ENCODE measurements around the gene CDH4. TPM values are rescaled to one million over a fixed set of nuclear protein-coding genes. Genes with fewer than 3 reads are reported as not detected.

CDH4 gene
- under 1 TPM; 0.06 to 0.08 TPM for total RNA-seq

GRCh38 chr20:61251529-61252393 is at the start of gene CDH4:
Gene CDH4 (plus strand): TSS chr20:61252261.
- no peaks in the 10 kb centered on the region for H3K4me1 Mint-ChIP-seq
- H3K27ac Mint-ChIP-seq, result no peak within 1 kb of the TSS
- H3K27me3 Mint-ChIP-seq, result peaks cover 59% of the 10 kb centered on the region
- H3K9me3 Mint-ChIP-seq, result no peaks in the 10 kb centered on the region
- no peaks in the 10 kb centered on the region for H3K36me3 Mint-ChIP-seq
- peak within 1 kb of the TSS; percentile 34 for H3K4me3 Mint-ChIP-seq
- peak; percentile 6 for DNase-seq

DNA sequence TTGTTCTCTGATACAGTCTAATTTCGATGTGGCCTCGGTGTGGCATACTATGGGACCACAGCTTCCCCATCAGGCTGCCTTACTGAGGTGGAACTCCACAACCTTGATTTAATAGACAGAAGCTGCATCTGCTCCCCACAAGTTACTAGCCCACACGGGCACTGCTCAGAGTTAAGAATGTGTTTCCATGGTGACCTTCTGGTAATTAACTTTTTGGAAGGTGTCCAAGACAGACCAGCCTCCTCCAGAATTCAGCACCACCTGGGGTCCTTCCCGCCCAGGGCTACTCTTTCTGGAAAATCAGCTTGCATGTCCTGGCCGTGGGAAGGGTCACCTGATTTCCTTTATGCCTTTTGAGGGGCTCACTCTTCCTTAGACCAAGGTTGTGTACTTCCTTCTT is 48.7 kb upstream of the CDH4 start:
- Mint-ChIP-seq H3K27me3 (peaks cover 15% of the 10 kb centered on the region), H3K27ac (no peak overlapping the region), H3K9me3 (peaks cover 2% of the 10 kb centered on the region), H3K36me3 (no peaks in the 10 kb centered on the region), H3K4me3 (no peak overlapping the region), H3K4me1 (no peaks in the 10 kb centered on the region)
- DNase-seq, result no peak

- no peaks in the 10 kb centered on the region for H3K36me3 Mint-ChIP-seq
- no peak overlapping the region for H3K27ac Mint-ChIP-seq
- H3K9me3 Mint-ChIP-seq, result no peaks in the 10 kb centered on the region
- H3K4me3 Mint-ChIP-seq, result no peak overlapping the region
- H3K27me3 Mint-ChIP-seq, result peaks cover 13% of the 10 kb centered on the region
- H3K4me1 Mint-ChIP-seq, result no peaks in the 10 kb centered on the region
- no peak for DNase-seq
Observed at GRCh38 chr20:61204206-61204605, 47.9 kb upstream of the CDH4 start.

DNA sequence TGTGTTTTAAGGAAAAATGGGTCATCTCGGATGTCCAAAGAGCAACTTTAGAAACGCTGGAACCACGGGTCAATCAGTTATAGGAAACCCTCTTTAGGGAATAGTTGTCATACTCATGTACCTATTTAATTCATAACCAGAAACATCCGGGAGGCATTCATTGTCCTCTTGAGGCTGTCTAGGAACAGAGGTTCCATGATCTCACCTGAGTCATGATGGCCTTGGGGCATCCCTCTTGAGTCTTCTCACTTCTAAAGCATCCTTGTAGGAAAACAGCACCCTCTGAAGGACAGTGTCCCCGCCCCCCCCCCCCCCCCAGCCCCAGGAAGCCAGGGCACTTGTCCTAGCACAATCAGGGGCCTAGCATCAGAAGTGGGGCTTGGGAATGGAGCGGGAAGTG is 46.3 kb upstream of the CDH4 start:
- no peak for DNase-seq
- Mint-ChIP-seq H3K36me3 (no peaks in the 10 kb centered on the region), H3K9me3 (no peaks in the 10 kb centered on the region), H3K4me3 (no peak overlapping the region), H3K27ac (no peak overlapping the region), H3K4me1 (no peaks in the 10 kb centered on the region), H3K27me3 (peaks cover 12% of the 10 kb centered on the region)

- no peak overlapping the region for H3K27ac Mint-ChIP-seq
- DNase-seq, result no peak
- H3K4me1 Mint-ChIP-seq, result no peaks in the 10 kb centered on the region
- no peak overlapping the region for H3K4me3 Mint-ChIP-seq
- no peaks in the 10 kb centered on the region for H3K36me3 Mint-ChIP-seq
- no peaks in the 10 kb centered on the region for H3K9me3 Mint-ChIP-seq
- H3K27me3 Mint-ChIP-seq, result peaks cover 12% of the 10 kb centered on the region
Observed at GRCh38 chr20:61210862-61211261, 41.2 kb upstream of the CDH4 start.

DNA sequence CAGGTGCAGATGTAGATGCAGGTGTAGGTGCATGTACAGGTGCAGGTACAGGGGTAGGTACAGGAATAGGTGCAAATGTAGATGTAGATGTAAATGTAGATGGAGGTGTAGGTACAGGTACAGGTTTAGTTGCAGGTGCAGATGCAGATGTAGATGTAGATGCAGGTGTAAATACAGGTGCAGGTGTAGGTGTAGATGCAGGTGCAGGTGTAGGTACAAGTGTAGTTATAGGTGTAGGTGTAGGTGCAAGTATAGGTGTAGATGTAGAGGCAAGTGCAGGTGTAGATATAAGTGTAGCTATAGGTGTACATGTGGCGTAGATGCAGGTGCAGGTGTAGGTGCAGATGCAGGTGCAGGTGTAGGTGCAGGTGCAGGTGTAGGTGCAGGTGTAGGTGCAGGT is 34.2 kb upstream of the CDH4 start:
- H3K27ac Mint-ChIP-seq, result no peak overlapping the region
- no peaks in the 10 kb centered on the region for H3K36me3 Mint-ChIP-seq
- DNase-seq, result no peak
- no peak overlapping the region for H3K4me3 Mint-ChIP-seq
- no peaks in the 10 kb centered on the region for H3K27me3 Mint-ChIP-seq
- H3K4me1 Mint-ChIP-seq, result no peaks in the 10 kb centered on the region
- H3K9me3 Mint-ChIP-seq, result peaks cover 3% of the 10 kb centered on the region

- Mint-ChIP-seq H3K36me3 (no peaks in the 10 kb centered on the region), H3K27ac (no peak overlapping the region), H3K27me3 (no peaks in the 10 kb centered on the region), H3K4me3 (no peak overlapping the region), H3K9me3 (peaks cover 3% of the 10 kb centered on the region), H3K4me1 (no peaks in the 10 kb centered on the region)
- no peak for DNase-seq
Observed at GRCh38 chr20:61219021-61219431, 33.0 kb upstream of the CDH4 start.

GRCh38 chr20:61220131-61220530 is 31.9 kb upstream of the CDH4 start:
- Mint-ChIP-seq H3K4me3 (no peak overlapping the region), H3K4me1 (no peaks in the 10 kb centered on the region), H3K9me3 (peaks cover 3% of the 10 kb centered on the region), H3K27me3 (no peaks in the 10 kb centered on the region), H3K27ac (no peak overlapping the region), H3K36me3 (no peaks in the 10 kb centered on the region)
- DNase-seq, result no peak

GRCh38 chr20:61220626-61221325 is 31.3 kb upstream of the CDH4 start:
- H3K9me3 Mint-ChIP-seq, result peaks cover 3% of the 10 kb centered on the region
- no peak for DNase-seq

DNA sequence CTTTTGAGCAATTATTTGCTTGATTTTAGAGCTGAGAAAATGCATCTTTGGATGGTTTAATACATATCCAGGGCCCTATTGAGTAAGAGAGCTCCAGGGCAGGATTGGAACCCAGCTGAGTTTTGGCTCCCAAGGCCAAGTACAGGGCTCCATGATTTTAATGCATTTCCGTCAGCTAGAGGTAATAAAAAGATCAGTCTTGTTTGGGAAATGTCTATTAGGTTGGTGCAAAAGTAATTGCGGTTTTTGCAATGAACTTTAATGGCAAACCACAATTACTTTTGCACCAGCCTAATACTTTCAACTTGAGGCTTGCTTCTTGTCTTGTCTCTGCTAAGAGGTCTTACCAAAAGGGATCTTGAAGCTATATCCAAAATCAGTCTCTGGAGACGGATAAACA is 29.4 kb upstream of the CDH4 start:
- Mint-ChIP-seq H3K4me1 (no peaks in the 10 kb centered on the region), H3K27me3 (no peaks in the 10 kb centered on the region), H3K4me3 (no peak overlapping the region), H3K36me3 (no peaks in the 10 kb centered on the region), H3K27ac (no peak overlapping the region), H3K9me3 (peaks cover 3% of the 10 kb centered on the region)
- no peak for DNase-seq

More at GRCh38 chr20:61220626-61221325, 31.3 kb upstream of the CDH4 start:
- no peaks in the 10 kb centered on the region for H3K36me3 Mint-ChIP-seq
- no peaks in the 10 kb centered on the region for H3K27me3 Mint-ChIP-seq
- H3K27ac Mint-ChIP-seq, result no peak overlapping the region
- H3K4me3 Mint-ChIP-seq, result no peak overlapping the region
- no peaks in the 10 kb centered on the region for H3K4me1 Mint-ChIP-seq

GRCh38 chr20:61223121-61223520 is 28.9 kb upstream of the CDH4 start:
- no peaks in the 10 kb centered on the region for H3K27me3 Mint-ChIP-seq
- DNase-seq, result no peak
- H3K36me3 Mint-ChIP-seq, result no peaks in the 10 kb centered on the region
- no peak overlapping the region for H3K4me3 Mint-ChIP-seq
- H3K9me3 Mint-ChIP-seq, result no peaks in the 10 kb centered on the region
- H3K4me1 Mint-ChIP-seq, result no peaks in the 10 kb centered on the region
- no peak overlapping the region for H3K27ac Mint-ChIP-seq

- Mint-ChIP-seq H3K4me1 (peaks cover 2% of the 10 kb centered on the region), H3K27ac (no peak overlapping the region), H3K27me3 (peaks cover 7% of the 10 kb centered on the region), H3K36me3 (no peaks in the 10 kb centered on the region), H3K9me3 (no peaks in the 10 kb centered on the region), H3K4me3 (no peak overlapping the region)
- no peak for DNase-seq
Observed at GRCh38 chr20:61230166-61230565, 21.9 kb upstream of the CDH4 start.

DNA sequence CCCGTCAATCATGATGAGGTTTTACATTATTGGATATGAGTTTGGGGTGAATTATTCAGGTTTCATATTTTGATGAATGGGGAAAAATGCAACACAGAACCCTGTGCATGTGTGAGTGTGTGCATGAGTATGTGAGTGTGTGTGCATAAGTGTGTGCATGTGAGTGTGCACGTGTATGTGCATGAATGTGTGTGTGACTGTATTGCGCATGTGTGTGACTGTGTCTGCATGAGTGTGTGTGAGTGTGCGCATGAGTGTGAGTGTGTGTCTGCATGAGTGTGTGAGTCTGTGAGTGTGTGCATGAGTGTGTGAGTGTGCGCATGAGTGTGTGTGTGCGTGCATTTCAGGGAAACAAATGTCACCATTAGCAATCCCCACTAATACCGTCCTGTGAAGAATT is 18.5 kb upstream of the CDH4 start:
- peaks cover 2% of the 10 kb centered on the region for H3K4me1 Mint-ChIP-seq
- H3K36me3 Mint-ChIP-seq, result no peaks in the 10 kb centered on the region
- H3K27ac Mint-ChIP-seq, result no peak overlapping the region

GRCh38 chr20:61234224-61234890 is 17.7 kb upstream of the CDH4 start:
- H3K4me1 Mint-ChIP-seq, result no peaks in the 10 kb centered on the region
- peaks cover 3% of the 10 kb centered on the region for H3K27me3 Mint-ChIP-seq
- H3K9me3 Mint-ChIP-seq, result no peaks in the 10 kb centered on the region
- no peak overlapping the region for H3K4me3 Mint-ChIP-seq
- no peaks in the 10 kb centered on the region for H3K36me3 Mint-ChIP-seq
- no peak for DNase-seq
- H3K27ac Mint-ChIP-seq, result no peak overlapping the region

More for the DNA sequence above, 18.5 kb upstream of the CDH4 start:
- H3K4me3 Mint-ChIP-seq, result no peak overlapping the region
- no peaks in the 10 kb centered on the region for H3K9me3 Mint-ChIP-seq
- peaks cover 7% of the 10 kb centered on the region for H3K27me3 Mint-ChIP-seq
- no peak for DNase-seq

DNA sequence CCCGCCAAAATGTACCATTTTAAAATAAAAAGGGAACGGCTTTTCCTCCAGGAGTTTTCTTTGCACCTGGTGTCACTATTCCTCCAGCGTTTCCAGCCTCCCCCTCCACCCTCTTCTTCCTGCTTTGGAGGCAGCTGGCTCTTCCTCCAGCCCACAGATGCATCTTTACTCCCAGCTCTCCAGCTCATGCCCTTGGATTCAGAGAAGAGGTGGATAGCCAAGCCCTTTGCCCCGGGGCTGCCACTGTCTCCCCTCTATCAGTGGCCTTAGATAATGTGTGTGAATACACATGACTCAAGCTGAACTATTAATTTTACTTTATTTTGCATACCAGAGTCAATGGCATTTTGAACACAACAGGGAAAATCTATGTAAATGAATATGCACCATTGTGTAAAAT is 15.3 kb upstream of the CDH4 start:
- peaks cover 4% of the 10 kb centered on the region for H3K27me3 Mint-ChIP-seq
- H3K4me3 Mint-ChIP-seq, result no peak overlapping the region
- no peaks in the 10 kb centered on the region for H3K4me1 Mint-ChIP-seq
- no peaks in the 10 kb centered on the region for H3K36me3 Mint-ChIP-seq
- no peak for DNase-seq
- H3K27ac Mint-ChIP-seq, result no peak overlapping the region
- no peaks in the 10 kb centered on the region for H3K9me3 Mint-ChIP-seq

Measured in activated naive CD8-positive, alpha-beta T cell treated with anti-CD3 and anti-CD28 coated beads for 36 hours (primary cell).